SU-DHL-6 (cell line): ENCODE results near the gene FBN3.

ENCODE experiments used
- EZH2phosphoT487 ChIP-seq: fragments of 200-600 bp; sonication (generic), shearing (Covaris generic); conservative IDR thresholded peaks from 2 replicates; pipeline ENCODE4 v1.6.1; 2018; ENCODE audit warnings: mild to moderate bottlenecking, antibody characterized with exemption, low read length, moderate library complexity, mixed read lengths
- TF ChIP-seq, protein P1 (sequence below): fragments of 200-600 bp; sonication (generic); IDR thresholded peaks from one replicate; pipeline ENCODE4 v1.5.1; 2017; ENCODE audit warnings: antibody characterized with exemption, mild to moderate bottlenecking, low read length, moderate library complexity; ENCODE audit not compliant: insufficient read depth, poor library complexity, severe bottlenecking

GRCh38 chr19:8132858-8133458 lies 16.4 kb downstream of the FBN3 start:
- TF ChIP-seq, protein P1, sequence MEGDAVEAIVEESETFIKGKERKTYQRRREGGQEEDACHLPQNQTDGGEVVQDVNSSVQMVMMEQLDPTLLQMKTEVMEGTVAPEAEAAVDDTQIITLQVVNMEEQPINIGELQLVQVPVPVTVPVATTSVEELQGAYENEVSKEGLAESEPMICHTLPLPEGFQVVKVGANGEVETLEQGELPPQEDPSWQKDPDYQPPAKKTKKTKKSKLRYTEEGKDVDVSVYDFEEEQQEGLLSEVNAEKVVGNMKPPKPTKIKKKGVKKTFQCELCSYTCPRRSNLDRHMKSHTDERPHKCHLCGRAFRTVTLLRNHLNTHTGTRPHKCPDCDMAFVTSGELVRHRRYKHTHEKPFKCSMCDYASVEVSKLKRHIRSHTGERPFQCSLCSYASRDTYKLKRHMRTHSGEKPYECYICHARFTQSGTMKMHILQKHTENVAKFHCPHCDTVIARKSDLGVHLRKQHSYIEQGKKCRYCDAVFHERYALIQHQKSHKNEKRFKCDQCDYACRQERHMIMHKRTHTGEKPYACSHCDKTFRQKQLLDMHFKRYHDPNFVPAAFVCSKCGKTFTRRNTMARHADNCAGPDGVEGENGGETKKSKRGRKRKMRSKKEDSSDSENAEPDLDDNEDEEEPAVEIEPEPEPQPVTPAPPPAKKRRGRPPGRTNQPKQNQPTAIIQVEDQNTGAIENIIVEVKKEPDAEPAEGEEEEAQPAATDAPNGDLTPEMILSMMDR = no peak
- TF ChIP-seq EZH2phosphoT487 = no peak
